Measurements from ENCODE around the gene C11orf68. TPM values are rescaled to one million over a fixed set of nuclear protein-coding genes. Genes with fewer than 3 reads are reported as not detected.

The C11orf68 gene
- total RNA-seq, 1 experiment from 2014 or later, result 31.9 TPM

DNA sequence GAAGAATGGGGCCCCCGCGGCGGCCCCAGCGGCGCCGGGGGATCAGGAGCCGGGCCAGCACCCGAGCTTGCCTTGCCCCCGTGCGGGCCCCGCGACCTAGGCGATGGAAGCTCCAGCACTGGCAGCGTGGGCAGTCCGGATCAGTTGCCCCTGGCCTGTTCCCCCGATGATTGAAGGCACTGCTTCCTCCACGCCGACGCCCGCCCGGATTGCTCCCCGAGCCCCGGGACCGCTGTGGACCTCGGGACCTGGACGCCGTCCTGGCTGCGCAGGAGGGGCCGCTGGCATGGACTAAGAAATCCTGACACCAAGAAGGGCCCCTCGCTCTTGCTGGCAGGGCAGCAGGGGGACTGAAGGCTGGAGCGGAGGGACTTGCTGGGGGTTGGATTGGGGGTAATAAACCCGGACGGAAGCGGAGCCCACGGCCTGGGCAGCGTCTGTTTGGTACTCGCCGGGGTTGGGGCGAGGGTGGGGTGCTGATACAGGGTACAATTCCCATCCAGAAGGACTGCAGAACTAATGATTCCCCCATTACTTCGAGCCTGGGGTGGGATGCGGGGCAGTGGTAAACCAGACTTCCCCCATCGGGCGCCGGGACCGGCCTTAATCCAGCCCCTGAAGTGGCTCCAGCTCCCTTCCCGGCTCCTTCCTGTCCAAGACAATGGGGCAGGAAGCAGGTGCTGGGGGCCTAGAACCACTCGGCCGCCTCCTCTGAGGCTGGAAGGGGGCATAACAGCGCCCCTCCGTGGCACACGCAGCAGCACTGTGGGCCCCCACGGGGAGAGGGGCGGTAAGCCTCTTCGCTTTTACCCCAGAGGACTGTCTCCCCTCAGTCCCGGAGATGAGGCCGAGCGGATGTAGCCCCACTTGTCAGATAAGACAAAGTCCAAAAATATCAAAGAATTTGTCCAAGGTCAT lies 27.4 kb downstream of the C11orf68 start (continued):
- TF ChIP-seq, protein P1, sequence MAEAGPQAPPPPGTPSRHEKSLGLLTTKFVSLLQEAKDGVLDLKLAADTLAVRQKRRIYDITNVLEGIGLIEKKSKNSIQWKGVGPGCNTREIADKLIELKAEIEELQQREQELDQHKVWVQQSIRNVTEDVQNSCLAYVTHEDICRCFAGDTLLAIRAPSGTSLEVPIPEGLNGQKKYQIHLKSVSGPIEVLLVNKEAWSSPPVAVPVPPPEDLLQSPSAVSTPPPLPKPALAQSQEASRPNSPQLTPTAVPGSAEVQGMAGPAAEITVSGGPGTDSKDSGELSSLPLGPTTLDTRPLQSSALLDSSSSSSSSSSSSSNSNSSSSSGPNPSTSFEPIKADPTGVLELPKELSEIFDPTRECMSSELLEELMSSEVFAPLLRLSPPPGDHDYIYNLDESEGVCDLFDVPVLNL (CRISPR knock-in tag; IDR thresholded peaks at IDR 0.05; ENCODE audit: borderline replicate concordance, low read depth), result no peak
- TF ChIP-seq, protein P2, sequence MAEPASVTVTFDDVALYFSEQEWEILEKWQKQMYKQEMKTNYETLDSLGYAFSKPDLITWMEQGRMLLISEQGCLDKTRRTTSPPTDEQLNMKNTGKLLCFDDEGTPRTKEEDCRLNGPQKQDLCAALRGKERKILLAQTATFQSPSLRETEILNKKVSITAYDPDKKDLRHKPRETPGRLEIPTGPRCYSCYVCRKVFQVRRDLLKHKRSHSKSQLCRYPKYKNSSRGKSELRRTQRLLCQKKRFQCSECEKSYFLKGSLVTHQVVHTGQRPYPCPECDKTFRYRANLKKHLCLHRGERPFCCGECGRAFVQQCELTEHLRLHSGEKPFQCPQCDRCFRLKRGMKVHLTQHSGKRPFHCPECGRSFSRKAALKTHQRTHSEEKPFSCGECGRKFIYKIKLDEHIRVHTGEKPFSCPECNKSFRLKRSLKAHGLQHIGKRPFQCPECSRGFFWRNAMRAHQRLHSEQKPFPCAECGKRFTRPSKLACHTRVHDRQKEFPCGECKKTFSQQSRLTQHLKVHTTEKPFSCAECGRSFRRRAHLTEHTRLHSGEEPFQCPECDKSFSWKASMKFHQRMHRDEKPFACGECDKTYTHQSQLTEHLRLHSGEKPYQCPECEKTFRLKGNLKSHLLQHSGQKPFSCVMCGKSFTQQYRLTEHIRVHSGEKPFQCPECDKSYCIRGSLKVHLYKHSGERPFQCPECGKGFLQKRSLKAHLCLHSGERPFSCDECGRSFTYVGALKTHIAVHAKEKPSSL (CRISPR knock-in tag; conservative IDR thresholded peaks at IDR 0.05), result no peak
- TF ChIP-seq, protein P3, sequence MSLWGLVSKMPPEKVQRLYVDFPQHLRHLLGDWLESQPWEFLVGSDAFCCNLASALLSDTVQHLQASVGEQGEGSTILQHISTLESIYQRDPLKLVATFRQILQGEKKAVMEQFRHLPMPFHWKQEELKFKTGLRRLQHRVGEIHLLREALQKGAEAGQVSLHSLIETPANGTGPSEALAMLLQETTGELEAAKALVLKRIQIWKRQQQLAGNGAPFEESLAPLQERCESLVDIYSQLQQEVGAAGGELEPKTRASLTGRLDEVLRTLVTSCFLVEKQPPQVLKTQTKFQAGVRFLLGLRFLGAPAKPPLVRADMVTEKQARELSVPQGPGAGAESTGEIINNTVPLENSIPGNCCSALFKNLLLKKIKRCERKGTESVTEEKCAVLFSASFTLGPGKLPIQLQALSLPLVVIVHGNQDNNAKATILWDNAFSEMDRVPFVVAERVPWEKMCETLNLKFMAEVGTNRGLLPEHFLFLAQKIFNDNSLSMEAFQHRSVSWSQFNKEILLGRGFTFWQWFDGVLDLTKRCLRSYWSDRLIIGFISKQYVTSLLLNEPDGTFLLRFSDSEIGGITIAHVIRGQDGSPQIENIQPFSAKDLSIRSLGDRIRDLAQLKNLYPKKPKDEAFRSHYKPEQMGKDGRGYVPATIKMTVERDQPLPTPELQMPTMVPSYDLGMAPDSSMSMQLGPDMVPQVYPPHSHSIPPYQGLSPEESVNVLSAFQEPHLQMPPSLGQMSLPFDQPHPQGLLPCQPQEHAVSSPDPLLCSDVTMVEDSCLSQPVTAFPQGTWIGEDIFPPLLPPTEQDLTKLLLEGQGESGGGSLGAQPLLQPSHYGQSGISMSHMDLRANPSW (CRISPR knock-in tag; conservative IDR thresholded peaks at IDR 0.05; ENCODE audit: low read depth), result no peak
- TF ChIP-seq, protein P4, sequence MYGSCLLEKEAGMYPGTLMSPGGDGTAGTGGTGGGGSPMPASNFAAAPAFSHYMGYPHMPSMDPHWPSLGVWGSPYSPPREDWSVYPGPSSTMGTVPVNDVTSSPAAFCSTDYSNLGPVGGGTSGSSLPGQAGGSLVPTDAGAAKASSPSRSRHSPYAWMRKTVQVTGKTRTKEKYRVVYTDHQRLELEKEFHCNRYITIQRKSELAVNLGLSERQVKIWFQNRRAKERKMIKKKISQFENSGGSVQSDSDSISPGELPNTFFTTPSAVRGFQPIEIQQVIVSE (CRISPR knock-in tag; IDR thresholded peaks at IDR 0.05; ENCODE audit: borderline replicate concordance), result no peak
- TF ChIP-seq, protein P5, sequence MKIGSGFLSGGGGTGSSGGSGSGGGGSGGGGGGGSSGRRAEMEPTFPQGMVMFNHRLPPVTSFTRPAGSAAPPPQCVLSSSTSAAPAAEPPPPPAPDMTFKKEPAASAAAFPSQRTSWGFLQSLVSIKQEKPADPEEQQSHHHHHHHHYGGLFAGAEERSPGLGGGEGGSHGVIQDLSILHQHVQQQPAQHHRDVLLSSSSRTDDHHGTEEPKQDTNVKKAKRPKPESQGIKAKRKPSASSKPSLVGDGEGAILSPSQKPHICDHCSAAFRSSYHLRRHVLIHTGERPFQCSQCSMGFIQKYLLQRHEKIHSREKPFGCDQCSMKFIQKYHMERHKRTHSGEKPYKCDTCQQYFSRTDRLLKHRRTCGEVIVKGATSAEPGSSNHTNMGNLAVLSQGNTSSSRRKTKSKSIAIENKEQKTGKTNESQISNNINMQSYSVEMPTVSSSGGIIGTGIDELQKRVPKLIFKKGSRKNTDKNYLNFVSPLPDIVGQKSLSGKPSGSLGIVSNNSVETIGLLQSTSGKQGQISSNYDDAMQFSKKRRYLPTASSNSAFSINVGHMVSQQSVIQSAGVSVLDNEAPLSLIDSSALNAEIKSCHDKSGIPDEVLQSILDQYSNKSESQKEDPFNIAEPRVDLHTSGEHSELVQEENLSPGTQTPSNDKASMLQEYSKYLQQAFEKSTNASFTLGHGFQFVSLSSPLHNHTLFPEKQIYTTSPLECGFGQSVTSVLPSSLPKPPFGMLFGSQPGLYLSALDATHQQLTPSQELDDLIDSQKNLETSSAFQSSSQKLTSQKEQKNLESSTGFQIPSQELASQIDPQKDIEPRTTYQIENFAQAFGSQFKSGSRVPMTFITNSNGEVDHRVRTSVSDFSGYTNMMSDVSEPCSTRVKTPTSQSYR (CRISPR knock-in tag; IDR thresholded peaks at IDR 0.05), result 0 out of 2 replicates have a peak, but pooled peaks have one; percentile 0
- TF ChIP-seq ZNF121 (CRISPR knock-in tag; IDR thresholded peaks at IDR 0.05) (no peak), RELA (CRISPR knock-in tag; IDR thresholded peaks at IDR 0.05; ENCODE audit: borderline replicate concordance) (no peak), IRF2 (CRISPR knock-in tag; IDR thresholded peaks at IDR 0.05; ENCODE audit: borderline replicate concordance, low read depth) (no peak), JAZF1 (CRISPR knock-in tag; IDR thresholded peaks at IDR 0.05) (no peak), ZNF416 (CRISPR knock-in tag; IDR thresholded peaks at IDR 0.05) (no peak), TEAD4 (CRISPR knock-in tag; IDR thresholded peaks at IDR 0.05) (no peak), OVOL2 (CRISPR knock-in tag; IDR thresholded peaks at IDR 0.05; ENCODE audit: borderline replicate concordance) (no peak), ZNF219 (CRISPR knock-in tag; IDR thresholded peaks at IDR 0.05; ENCODE audit: borderline replicate concordance) (no peak), SOX15 (CRISPR knock-in tag; IDR thresholded peaks at IDR 0.05) (no peak), EMX1 (CRISPR knock-in tag; IDR thresholded peaks at IDR 0.05) (no peak), ZNF423 (CRISPR knock-in tag; IDR thresholded peaks at IDR 0.05) (no peak)
- TF ChIP-seq, protein P6, sequence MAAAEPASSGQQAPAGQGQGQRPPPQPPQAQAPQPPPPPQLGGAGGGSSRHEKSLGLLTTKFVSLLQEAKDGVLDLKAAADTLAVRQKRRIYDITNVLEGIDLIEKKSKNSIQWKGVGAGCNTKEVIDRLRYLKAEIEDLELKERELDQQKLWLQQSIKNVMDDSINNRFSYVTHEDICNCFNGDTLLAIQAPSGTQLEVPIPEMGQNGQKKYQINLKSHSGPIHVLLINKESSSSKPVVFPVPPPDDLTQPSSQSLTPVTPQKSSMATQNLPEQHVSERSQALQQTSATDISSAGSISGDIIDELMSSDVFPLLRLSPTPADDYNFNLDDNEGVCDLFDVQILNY (CRISPR knock-in tag; IDR thresholded peaks at IDR 0.05), result no peak
- TF ChIP-seq, protein P7, sequence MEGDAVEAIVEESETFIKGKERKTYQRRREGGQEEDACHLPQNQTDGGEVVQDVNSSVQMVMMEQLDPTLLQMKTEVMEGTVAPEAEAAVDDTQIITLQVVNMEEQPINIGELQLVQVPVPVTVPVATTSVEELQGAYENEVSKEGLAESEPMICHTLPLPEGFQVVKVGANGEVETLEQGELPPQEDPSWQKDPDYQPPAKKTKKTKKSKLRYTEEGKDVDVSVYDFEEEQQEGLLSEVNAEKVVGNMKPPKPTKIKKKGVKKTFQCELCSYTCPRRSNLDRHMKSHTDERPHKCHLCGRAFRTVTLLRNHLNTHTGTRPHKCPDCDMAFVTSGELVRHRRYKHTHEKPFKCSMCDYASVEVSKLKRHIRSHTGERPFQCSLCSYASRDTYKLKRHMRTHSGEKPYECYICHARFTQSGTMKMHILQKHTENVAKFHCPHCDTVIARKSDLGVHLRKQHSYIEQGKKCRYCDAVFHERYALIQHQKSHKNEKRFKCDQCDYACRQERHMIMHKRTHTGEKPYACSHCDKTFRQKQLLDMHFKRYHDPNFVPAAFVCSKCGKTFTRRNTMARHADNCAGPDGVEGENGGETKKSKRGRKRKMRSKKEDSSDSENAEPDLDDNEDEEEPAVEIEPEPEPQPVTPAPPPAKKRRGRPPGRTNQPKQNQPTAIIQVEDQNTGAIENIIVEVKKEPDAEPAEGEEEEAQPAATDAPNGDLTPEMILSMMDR (IDR thresholded peaks at IDR 0.05), result no peak
- TF ChIP-seq, protein P8, sequence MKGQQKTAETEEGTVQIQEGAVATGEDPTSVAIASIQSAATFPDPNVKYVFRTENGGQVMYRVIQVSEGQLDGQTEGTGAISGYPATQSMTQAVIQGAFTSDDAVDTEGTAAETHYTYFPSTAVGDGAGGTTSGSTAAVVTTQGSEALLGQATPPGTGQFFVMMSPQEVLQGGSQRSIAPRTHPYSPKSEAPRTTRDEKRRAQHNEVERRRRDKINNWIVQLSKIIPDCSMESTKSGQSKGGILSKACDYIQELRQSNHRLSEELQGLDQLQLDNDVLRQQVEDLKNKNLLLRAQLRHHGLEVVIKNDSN (CRISPR knock-in tag; IDR thresholded peaks at IDR 0.05), result no peak
- TF ChIP-seq, protein P9, sequence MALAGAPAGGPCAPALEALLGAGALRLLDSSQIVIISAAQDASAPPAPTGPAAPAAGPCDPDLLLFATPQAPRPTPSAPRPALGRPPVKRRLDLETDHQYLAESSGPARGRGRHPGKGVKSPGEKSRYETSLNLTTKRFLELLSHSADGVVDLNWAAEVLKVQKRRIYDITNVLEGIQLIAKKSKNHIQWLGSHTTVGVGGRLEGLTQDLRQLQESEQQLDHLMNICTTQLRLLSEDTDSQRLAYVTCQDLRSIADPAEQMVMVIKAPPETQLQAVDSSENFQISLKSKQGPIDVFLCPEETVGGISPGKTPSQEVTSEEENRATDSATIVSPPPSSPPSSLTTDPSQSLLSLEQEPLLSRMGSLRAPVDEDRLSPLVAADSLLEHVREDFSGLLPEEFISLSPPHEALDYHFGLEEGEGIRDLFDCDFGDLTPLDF (CRISPR knock-in tag; IDR thresholded peaks at IDR 0.05), result no peak
- TF ChIP-seq, protein P10, sequence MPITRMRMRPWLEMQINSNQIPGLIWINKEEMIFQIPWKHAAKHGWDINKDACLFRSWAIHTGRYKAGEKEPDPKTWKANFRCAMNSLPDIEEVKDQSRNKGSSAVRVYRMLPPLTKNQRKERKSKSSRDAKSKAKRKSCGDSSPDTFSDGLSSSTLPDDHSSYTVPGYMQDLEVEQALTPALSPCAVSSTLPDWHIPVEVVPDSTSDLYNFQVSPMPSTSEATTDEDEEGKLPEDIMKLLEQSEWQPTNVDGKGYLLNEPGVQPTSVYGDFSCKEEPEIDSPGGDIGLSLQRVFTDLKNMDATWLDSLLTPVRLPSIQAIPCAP (CRISPR knock-in tag; IDR thresholded peaks at IDR 0.05), result no peak
